ENCODE results near the gene C1orf232.

Gene C1orf232

GRCh38 chr1:26156285-26157038 lies 12.3 kb downstream of the C1orf232 start:
- DNase-seq = no peak

GRCh38 chr1:26155370-26156284 lies 13.1 kb downstream of the C1orf232 start:
- DNase-seq = no peak

GRCh38 chr1:26154750-26155149 lies 14.0 kb downstream of the C1orf232 start:
- DNase-seq = no peak

- no peak for DNase-seq
Measured at GRCh38 chr1:26153966-26154532, 14.7 kb downstream of the C1orf232 start.

- DNase-seq = no peak
Measured at GRCh38 chr1:26148887-26149286, 19.9 kb downstream of the C1orf232 start.

DNA sequence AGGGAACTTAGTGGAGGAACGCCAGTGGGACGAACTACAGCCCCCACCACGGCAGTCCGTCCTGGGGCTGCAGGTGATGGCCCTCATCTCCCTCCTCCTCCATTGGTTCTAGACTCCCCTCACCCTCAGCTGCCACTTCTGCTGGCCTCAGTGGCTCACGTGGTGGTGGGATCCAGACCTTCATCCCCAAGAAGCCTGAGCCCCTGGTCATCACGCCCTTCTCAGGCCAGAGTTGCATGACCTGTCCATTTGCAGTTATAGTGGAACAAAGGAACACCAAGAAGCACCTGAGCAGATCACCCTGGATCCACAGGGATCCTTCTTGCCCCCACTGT lies 22.8 kb downstream of the C1orf232 start:
- DNase-seq = no peak

GRCh38 chr1:26145041-26145959 lies 23.5 kb downstream of the C1orf232 start:
- peak; percentile 32 to 71 (median 61) for DNase-seq

DNA sequence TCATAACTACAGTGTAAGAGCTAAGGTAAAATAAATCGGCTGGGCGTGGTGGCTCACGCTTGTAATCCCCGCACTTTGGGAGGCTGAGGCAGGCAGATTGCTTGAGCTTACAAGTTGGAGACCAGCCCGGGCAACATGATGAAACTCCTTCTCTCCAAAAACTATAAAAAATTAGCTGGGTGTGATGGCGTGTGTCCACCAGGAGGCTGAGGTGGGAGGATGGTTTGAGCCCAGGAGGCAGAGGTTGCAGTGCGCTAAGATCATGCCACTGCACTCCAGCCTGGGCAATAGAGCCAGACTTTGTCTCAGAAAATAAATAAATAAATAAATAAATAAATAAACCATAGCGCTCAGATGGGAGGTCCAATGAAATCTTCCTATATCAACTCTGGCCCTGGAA lies 26.6 kb downstream of the C1orf232 start:
- DNase-seq = no peak

DNA sequence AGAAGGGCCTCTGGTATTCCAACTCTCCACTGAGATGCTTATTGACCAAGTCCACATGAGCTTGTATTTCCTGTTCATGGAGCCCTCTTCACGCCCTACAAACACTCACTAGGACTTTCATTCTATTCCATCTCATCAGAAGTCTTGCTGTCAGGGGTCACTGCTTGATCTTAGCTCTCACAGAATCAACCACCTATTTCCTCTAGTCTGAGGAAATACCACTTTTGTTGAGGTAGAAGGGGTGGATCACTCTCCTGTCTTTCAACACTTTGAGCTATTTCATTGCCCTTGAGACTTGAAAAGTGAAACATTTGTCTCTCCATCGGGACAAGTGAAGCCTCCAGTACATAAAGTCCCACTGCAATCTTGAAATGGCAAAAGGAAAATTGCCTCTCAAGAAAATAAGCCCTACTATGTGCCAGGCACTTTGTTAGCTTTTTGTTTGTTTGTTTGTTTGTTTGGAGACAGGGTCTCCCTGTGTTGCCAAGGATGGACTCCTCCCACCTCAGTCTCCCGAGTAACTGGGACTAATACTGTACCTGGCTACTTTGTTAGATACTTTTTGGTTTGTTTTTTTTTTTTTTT lies 29.7 kb downstream of the C1orf232 start:
- peak in 1 of 5 experiments; percentile 52 for DNase-seq

DNA sequence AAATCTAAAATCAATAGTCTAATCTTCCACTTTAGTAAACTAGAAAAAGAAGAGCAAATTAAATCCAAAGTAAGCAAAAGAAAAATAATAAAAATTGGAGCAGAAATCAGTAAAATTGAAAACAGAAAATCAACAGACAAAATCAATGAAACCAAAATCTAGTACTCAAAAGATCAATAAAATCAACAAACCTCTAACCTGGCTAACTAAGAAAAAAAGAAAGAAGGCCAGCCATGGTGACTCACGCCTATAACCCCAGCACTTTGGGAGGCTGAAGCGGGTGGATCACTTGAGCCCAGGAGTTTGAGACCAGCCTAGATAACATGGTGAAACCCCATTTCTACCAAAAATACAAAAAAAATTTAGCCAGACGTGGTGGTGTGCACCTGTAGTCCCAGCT lies 34.3 kb downstream of the C1orf232 start:
- no peak for DNase-seq

- DNase-seq = no peak
Measured at GRCh38 chr1:26132834-26133167, 36.0 kb downstream of the C1orf232 start.

DNA sequence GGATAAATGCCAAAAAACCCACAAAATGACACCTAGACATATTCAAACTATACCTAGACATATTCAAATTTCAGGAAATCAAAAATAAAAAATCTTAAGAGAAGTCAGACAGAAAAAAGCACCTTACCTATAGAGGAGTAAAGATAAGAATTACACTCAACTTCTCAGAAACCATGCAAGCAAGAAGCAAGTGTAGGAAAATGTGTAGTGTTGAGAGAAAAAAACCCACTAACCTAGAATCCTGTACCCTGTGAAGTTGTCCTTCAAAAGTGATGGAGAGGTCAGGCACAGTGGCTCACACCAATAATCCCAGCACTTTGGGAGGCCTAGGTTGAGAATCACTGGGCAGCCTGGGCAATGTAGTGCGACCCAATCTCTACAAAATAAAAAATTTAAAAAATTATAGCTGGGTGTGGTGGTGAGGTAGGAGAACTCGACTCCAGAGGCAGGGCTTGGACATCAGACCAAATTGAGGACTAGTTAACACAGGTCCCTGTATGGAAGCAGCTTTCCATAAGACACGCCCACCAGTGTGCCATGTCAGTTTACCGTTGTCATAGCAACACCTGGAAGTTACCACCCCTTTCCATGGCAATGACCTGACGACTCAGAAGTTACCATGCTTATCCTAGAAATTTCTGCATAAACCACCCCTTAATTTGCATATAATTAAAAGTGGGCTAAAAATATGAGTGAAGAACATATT lies 36.5 kb downstream of the C1orf232 start:
- no peak for DNase-seq

DNA sequence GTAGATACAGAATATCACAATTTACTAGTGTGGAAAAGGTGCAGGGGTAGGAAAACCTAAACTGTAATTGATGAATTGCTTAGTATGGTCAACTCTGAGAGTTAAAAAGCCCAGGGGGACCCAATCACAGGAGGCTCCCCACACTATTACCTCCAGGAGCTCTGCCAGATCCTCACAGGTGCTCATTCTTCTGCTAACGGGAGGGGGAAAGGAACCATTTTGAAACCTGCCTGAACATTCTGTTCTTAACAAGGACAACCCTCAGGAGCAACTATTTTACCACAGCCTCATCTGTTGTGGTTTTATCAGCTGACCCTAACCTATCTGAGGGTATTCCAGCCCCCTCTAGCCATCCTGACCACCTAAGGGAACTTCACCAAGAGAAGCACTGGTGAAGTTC lies 38.1 kb downstream of the C1orf232 start:
- DNase-seq = no peak

DNA sequence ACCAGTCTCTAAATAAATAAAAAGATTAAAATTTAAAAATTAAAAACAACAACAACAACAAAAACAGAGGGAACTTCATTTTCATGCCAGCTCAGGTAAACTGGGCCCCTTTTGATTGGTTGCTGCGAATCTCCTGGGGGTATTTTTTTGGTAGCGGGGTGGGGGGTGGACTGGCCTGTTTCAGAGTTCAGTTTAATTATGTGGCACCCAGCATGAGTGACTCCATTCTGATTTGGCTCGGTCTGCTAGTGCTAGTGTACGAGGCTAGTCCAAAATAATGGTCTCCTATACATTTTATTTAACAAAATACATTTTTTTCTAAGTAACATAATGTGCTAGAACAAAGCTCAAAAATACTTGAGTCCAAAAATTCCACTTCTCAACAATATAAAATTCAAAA lies 39.0 kb downstream of the C1orf232 start:
- no peak for DNase-seq

DNA sequence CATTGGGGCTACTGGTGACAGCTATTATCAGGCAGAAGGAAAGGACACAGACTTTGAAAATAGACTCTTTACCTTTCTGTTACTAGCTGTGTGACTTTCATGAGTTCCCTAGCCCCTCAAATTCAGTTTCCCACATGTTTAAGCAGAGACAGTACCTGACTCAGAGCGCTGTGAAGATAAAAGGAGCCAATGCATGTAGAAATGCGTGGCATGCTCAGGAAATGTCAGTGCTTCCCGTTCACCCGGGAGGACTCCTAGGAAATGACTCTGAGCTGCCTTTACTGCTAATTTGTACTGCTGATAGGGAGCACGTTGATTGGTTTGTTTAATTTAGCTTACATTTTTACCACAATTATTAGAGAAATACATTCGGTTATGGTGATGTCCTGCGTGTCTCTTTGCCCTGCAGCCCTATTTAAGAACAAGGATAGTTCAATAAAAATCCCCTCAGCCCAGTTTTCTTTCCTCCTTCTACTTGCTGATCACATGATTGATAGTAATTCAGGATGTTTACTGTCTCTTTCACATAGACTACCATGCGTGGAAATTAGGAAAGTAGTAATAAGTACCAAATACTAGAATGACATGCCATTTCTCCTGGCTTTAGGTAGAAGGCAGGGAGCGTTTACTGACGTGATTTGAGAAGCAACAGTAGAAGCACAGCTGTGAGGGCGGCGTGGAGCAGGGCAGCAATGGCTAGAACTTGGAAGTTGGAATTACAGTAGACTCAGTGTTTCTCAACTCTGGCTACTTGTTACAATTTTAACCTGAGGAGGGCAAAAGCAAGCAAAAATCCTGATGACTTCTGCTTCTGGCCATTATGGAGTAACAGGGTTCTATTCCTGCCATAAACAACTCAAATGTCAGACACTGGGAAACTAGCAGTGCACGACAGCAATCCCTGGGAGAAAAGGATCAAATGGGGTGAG lies 41.3 kb downstream of the C1orf232 start:
- no peak for DNase-seq

DNA sequence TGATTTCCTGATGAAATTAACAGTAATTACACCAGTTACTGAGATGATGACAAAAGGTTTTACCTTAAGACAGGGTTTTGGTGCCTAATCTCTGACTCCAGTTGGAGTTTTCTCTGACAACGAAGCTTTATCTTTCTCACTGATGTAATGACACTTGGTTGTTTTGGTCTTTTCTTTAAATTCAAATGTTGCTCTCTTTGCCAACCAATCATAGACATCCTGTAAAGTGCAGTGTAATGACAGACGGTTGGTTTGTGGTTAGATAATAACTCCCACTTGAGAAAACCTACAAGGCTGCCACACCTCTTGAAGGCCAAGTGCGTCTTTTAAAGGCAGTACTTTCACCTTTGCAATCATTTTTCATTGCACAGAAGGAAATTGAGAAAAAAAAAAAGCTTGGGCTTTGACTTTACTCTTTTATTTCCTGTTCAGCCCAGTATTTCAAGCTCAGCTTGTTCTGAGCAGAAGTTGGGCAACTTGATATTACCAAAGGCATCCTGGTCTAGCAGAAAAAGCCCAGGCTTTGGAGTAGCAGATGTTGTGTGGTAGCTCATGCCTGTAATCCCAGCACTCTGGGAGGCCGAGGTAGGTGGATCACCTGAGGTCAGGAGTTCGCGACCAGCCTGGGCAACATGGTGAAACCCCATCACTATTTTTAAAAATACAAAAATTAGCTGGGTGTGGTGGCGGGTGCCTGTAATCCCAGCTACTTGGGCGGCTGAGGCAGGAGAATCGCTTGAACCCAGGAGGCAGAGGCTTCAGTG lies 42.3 kb downstream of the C1orf232 start:
- peak in 3 of 5 experiments; percentile 46 to 98 (median 87) for DNase-seq

DNA sequence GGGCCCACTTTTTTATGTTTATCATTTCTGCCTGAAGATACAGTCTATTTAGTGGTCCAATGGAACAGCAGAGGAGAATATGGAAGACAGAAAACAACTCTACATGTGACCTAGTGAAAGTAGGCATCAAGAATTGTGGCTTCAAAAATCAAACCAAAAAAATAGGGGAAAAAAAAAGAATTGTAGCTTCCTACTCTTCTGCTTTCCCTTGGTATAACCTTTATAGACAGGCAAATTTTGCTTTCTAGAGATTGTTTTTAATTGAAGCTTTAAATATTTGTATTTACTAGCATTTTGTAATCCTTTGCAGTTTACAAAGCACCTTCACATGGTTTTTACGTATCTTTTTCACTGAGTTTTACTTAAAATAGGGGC lies 42.8 kb downstream of the C1orf232 start:
- DNase-seq = no peak

DNA sequence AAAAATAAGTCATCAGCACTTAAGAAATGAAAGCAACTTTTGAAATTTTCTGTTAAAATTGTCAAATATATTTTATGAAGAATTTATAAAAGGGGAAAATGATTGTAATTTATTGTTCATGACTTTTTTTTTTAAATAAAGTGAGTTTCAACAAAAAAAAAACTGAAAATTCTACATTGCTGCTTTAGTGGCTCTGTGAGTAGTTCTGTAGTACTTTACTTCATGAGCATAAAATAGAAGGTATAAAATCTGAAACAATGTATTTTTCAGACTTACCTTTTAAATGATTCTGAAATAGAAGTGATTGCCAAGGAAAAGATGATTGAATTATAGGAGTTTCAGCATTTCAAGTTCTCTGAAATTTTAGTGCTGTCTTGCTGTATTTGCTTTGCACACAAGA lies 43.4 kb downstream of the C1orf232 start:
- DNase-seq = no peak

- no peak for DNase-seq
Measured at GRCh38 chr1:26124418-26125331, 44.1 kb downstream of the C1orf232 start.
